Gastrocnemius medialis (tissue), 4 donors: ENCODE results near the gene GOLGA8F.
"Not testable (repeated sequence)": the region's sequence is repeated elsewhere in the genome, so short reads cannot be mapped to it uniquely, and the experiment has no call there.

Source experiments
- CTCF ChIP-seq, 5 experiments: fragments of 450-650 bp in 3 of 5; fragments of 200-600 bp in 2 of 5; sonication (generic) in 2 of 5; IDR thresholded peaks in 4 of 5; conservative IDR thresholded peaks in 1 of 5; 1 replicate in 4 of 5; 2 replicates in 1 of 5; pipeline ENCODE4 v1.5.1; 2016 to 2019; ENCODE audit warnings: antibody characterized with exemption in 5 of 5, mild to moderate bottlenecking in 3 of 5, moderate library complexity in 3 of 5
- POLR2A ChIP-seq, 2 donors: fragments of 450-650 bp; IDR thresholded peaks; one replicate each; pipeline ENCODE4 v1.6.1; 2017; ENCODE audit warnings: antibody characterized with exemption in 2 of 2, mild to moderate bottlenecking in 2 of 2, moderate library complexity in 2 of 2

- TF ChIP-seq CTCF (IDR thresholded peaks at IDR 0.05 in 4 of 5, conservative IDR thresholded peaks at IDR 0.05 in 1 of 5); POLR2A (IDR thresholded peaks at IDR 0.05): not testable (repeated sequence)
Measured at GRCh38 chr15:28402774-28403435, 24.4 kb downstream of the GOLGA8F start.
